Measurements from ENCODE around the gene KCTD16. TPM values are rescaled to one million over a fixed set of nuclear protein-coding genes. Genes with fewer than 3 reads are reported as not detected.

Gene KCTD16
- total and polyA plus RNA-seq, 4 donors: 0.13 to 3.3 (median 2.7) TPM; not detected in 1

GRCh38 chr5:144247131-144247530 is 76.5 kb downstream of the KCTD16 start:
- Histone ChIP-seq H3K9me3 (ENCODE audit: control insufficient read depth, low read length) (no peaks in the 10 kb centered on the region), H3K27me3 (ENCODE audit: control insufficient read depth in 1 of 2, insufficient read depth in 2 of 2, low read length in 1 of 2) (no peaks in the 10 kb centered on the region), H3K36me3 (ENCODE audit: control insufficient read depth in 1 of 2, insufficient read depth in 2 of 2, low read length in 1 of 2) (no peaks in the 10 kb centered on the region), H3K4me3 (ENCODE audit: low read length in 2 of 2) (no peak overlapping the region), H3K4me1 (ENCODE audit: control insufficient read depth in 1 of 2, insufficient read depth in 2 of 2, low read length in 2 of 2) (no peaks in the 10 kb centered on the region), H3K27ac (ENCODE audit: low read depth in 1 of 2, low read length in 2 of 2) (no peak overlapping the region)
- DNase-seq (no peak), ATAC-seq (ENCODE audit: low FRiP score) (no peak)
- intact Hi-C loops (cut with DNase I): no loop called here

GRCh38 chr5:144248015-144248414 is 77.3 kb downstream of the KCTD16 start:
- intact Hi-C loops (cut with DNase I): no loop called here
- 65 to 83% methylated on average over 2 of the region's 2 CpGs for WGBS, 2 donors
- no peak for DNase-seq
- H3K4me1 ChIP-seq (ENCODE audit: control insufficient read depth in 1 of 2, insufficient read depth in 2 of 2, low read length in 2 of 2): no peaks in the 10 kb centered on the region
- H3K9me3 ChIP-seq (ENCODE audit: control insufficient read depth, low read length): no peaks in the 10 kb centered on the region
- no peaks in the 10 kb centered on the region for H3K27me3 ChIP-seq (ENCODE audit: control insufficient read depth in 1 of 2, insufficient read depth in 2 of 2, low read length in 1 of 2)
- no peaks in the 10 kb centered on the region for H3K36me3 ChIP-seq (ENCODE audit: control insufficient read depth in 1 of 2, insufficient read depth in 2 of 2, low read length in 1 of 2)
- no peak overlapping the region for H3K4me3 ChIP-seq (ENCODE audit: low read length in 2 of 2)
- no peak overlapping the region for H3K27ac ChIP-seq (ENCODE audit: low read depth in 1 of 2, low read length in 2 of 2)
- no peak for ATAC-seq (ENCODE audit: low FRiP score)

GRCh38 chr5:144249755-144250464 is 79.2 kb downstream of the KCTD16 start:
- no peaks in the 10 kb centered on the region for H3K4me1 ChIP-seq (ENCODE audit: control insufficient read depth in 1 of 2, insufficient read depth in 2 of 2, low read length in 2 of 2)
- intact Hi-C loops (cut with DNase I): no loop called here
- WGBS, 2 donors: 10 to 12% methylated on average over 2 of the region's 2 CpGs
- H3K9me3 ChIP-seq (ENCODE audit: control insufficient read depth, low read length): no peaks in the 10 kb centered on the region
- no peaks in the 10 kb centered on the region for H3K36me3 ChIP-seq (ENCODE audit: control insufficient read depth in 1 of 2, insufficient read depth in 2 of 2, low read length in 1 of 2)
- H3K4me3 ChIP-seq (ENCODE audit: low read length in 2 of 2): no peak overlapping the region
- no peak overlapping the region for H3K27ac ChIP-seq (ENCODE audit: low read depth in 1 of 2, low read length in 2 of 2)
- no peak for DNase-seq
- no peak for ATAC-seq (ENCODE audit: low FRiP score)
- no peaks in the 10 kb centered on the region for H3K27me3 ChIP-seq (ENCODE audit: control insufficient read depth in 1 of 2, insufficient read depth in 2 of 2, low read length in 1 of 2)

GRCh38 chr5:144254552-144254951 is 83.9 kb downstream of the KCTD16 start:
- H3K27ac ChIP-seq (ENCODE audit: low read depth in 1 of 2, low read length in 2 of 2): no peak overlapping the region
- H3K4me3 ChIP-seq (ENCODE audit: low read length in 2 of 2): no peak overlapping the region
- H3K27me3 ChIP-seq (ENCODE audit: control insufficient read depth in 1 of 2, insufficient read depth in 2 of 2, low read length in 1 of 2): no peaks in the 10 kb centered on the region
- WGBS, 2 donors: 93 to 94% methylated on average over 2 of the region's 2 CpGs
- intact Hi-C loops (cut with DNase I): no loop called here
- H3K4me1 ChIP-seq (ENCODE audit: control insufficient read depth in 1 of 2, insufficient read depth in 2 of 2, low read length in 2 of 2): no peaks in the 10 kb centered on the region
- DNase-seq: no peak
- H3K36me3 ChIP-seq (ENCODE audit: control insufficient read depth in 1 of 2, insufficient read depth in 2 of 2, low read length in 1 of 2): no peaks in the 10 kb centered on the region
- H3K9me3 ChIP-seq (ENCODE audit: control insufficient read depth, low read length): no peaks in the 10 kb centered on the region
- no peak for ATAC-seq (ENCODE audit: low FRiP score)

GRCh38 chr5:144260121-144260520 is 89.4 kb downstream of the KCTD16 start:
- no peaks in the 10 kb centered on the region for H3K4me1 ChIP-seq (ENCODE audit: control insufficient read depth in 1 of 2, insufficient read depth in 2 of 2, low read length in 2 of 2)
- no peak overlapping the region for H3K4me3 ChIP-seq (ENCODE audit: low read length in 2 of 2)
- WGBS, 2 donors: 56 to 68% methylated on average over 2 of the region's 2 CpGs
- ATAC-seq (ENCODE audit: low FRiP score) (no peak), DNase-seq (no peak)
- intact Hi-C loops (cut with DNase I): no loop called here
- H3K36me3 ChIP-seq (ENCODE audit: control insufficient read depth in 1 of 2, insufficient read depth in 2 of 2, low read length in 1 of 2): no peaks in the 10 kb centered on the region
- H3K9me3 ChIP-seq (ENCODE audit: control insufficient read depth, low read length): no peaks in the 10 kb centered on the region
- no peak overlapping the region for H3K27ac ChIP-seq (ENCODE audit: low read depth in 1 of 2, low read length in 2 of 2)
- peaks cover 0 to 1% of the 10 kb centered on the region in 2 donors for H3K27me3 ChIP-seq (ENCODE audit: control insufficient read depth in 1 of 2, insufficient read depth in 2 of 2, low read length in 1 of 2)

GRCh38 chr5:144265643-144266247 is 95.1 kb downstream of the KCTD16 start:
- DNase-seq (no peak), ATAC-seq (ENCODE audit: low FRiP score) (no peak)
- H3K27ac ChIP-seq (ENCODE audit: low read depth in 1 of 2, low read length in 2 of 2): no peak overlapping the region
- 73 to 86% methylated on average over 3 of the region's 3 CpGs for WGBS, 2 donors
- intact Hi-C loops (cut with DNase I): no loop called here
- H3K4me1 ChIP-seq (ENCODE audit: control insufficient read depth in 1 of 2, insufficient read depth in 2 of 2, low read length in 2 of 2): no peaks in the 10 kb centered on the region
- no peaks in the 10 kb centered on the region for H3K36me3 ChIP-seq (ENCODE audit: control insufficient read depth in 1 of 2, insufficient read depth in 2 of 2, low read length in 1 of 2)
- no peaks in the 10 kb centered on the region for H3K27me3 ChIP-seq (ENCODE audit: control insufficient read depth in 1 of 2, insufficient read depth in 2 of 2, low read length in 1 of 2)
- H3K9me3 ChIP-seq (ENCODE audit: control insufficient read depth, low read length): peaks cover 3% of the 10 kb centered on the region
- H3K4me3 ChIP-seq (ENCODE audit: low read length in 2 of 2): no peak overlapping the region

- no peaks in the 10 kb centered on the region for H3K36me3 ChIP-seq (ENCODE audit: control insufficient read depth in 1 of 2, insufficient read depth in 2 of 2, low read length in 1 of 2)
- ATAC-seq (ENCODE audit: low FRiP score): no peak
- 75 to 83% methylated on average over 4 of the region's 4 CpGs for WGBS, 2 donors
Observed at GRCh38 chr5:144267961-144268513, 97.4 kb downstream of the KCTD16 start.

GRCh38 chr5:144273232-144274027 is 102.8 kb downstream of the KCTD16 start:
- DNase-seq: no peak
- H3K27me3 ChIP-seq (ENCODE audit: control insufficient read depth in 1 of 2, insufficient read depth in 2 of 2, low read length in 1 of 2): no peaks in the 10 kb centered on the region
- 83 to 94% methylated on average over 2 of the region's 2 CpGs for whole genome bisulfite sequencing, 2 donors
- ATAC-seq (ENCODE audit: low FRiP score): no peak
- intact Hi-C loops (cut with DNase I): no loop called here
- H3K27ac ChIP-seq (ENCODE audit: low read depth in 1 of 2, low read length in 2 of 2): no peak overlapping the region
- no peaks in the 10 kb centered on the region for H3K36me3 ChIP-seq (ENCODE audit: control insufficient read depth in 1 of 2, insufficient read depth in 2 of 2, low read length in 1 of 2)
- H3K9me3 ChIP-seq (ENCODE audit: control insufficient read depth, low read length): no peaks in the 10 kb centered on the region
- no peaks in the 10 kb centered on the region for H3K4me1 ChIP-seq (ENCODE audit: control insufficient read depth in 1 of 2, insufficient read depth in 2 of 2, low read length in 2 of 2)
- H3K4me3 ChIP-seq (ENCODE audit: low read length in 2 of 2): no peak overlapping the region

More at GRCh38 chr5:144267961-144268513, 97.4 kb downstream of the KCTD16 start:
- Histone ChIP-seq H3K4me3 (ENCODE audit: low read length in 2 of 2) (no peak overlapping the region), H3K4me1 (ENCODE audit: control insufficient read depth in 1 of 2, insufficient read depth in 2 of 2, low read length in 2 of 2) (no peaks in the 10 kb centered on the region), H3K27me3 (ENCODE audit: control insufficient read depth in 1 of 2, insufficient read depth in 2 of 2, low read length in 1 of 2) (no peaks in the 10 kb centered on the region), H3K9me3 (ENCODE audit: control insufficient read depth, low read length) (peaks cover 3% of the 10 kb centered on the region), H3K27ac (ENCODE audit: low read depth in 1 of 2, low read length in 2 of 2) (no peak overlapping the region)
- no peak for DNase-seq
- intact Hi-C loops (cut with DNase I): no loop called here
